OCI-M1 (cell line): ENCODE data around the gene WDR82.
A peak's percentile ranks its signal among the peaks of the same experiment; 100 is the strongest.
"Not testable (repeated sequence)": the region's sequence is repeated elsewhere in the genome, so short reads cannot be mapped to it uniquely, and the experiment has no call there.

Experiments
- DNase-seq: peaks from one replicate; lab custom pipeline; 2025; lab: John Stamatoyannopoulos, UW

Gene WDR82

DNA sequence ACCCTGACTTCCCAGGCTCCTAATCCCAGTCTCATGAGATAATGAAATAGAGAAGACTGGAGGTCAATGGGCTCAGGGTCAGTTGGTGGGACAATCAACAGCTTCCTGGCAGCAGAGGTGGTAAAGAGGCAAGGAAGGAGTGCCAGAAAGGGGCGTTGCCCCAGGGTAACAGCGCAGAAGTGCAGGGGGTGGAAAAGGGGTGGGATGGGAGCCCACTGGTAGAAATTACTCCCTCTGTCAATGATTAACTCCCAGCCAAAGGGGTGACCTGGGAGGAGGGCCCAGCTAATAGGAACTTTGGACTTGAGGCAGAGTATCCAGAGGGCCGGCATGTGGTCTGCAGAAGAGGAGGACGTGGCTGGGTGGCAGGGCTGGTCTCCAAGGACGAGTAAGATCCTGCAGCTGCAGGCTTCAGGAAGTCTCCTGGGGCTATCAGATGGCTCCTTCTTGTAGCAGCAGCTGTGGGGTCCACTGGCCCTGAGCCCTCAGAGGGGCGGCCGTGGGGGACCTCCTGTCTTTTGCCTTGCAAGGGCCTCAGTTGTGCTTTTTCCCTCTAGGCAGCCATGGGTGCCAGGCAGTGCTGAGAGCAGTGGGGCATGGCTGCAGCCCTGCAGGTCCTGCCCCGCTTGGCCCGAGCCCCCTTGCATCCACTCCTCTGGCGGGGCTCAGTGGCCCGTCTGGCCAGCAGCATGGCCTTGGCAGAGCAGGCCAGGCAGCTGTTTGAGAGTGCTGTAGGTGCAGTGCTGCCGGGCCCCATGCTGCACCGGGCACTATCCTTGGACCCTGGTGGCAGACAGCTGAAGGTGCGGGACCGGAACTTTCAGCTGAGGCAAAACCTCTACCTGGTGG lies 11.5 kb upstream of the WDR82 start:
- no peak for DNase-seq

DNA sequence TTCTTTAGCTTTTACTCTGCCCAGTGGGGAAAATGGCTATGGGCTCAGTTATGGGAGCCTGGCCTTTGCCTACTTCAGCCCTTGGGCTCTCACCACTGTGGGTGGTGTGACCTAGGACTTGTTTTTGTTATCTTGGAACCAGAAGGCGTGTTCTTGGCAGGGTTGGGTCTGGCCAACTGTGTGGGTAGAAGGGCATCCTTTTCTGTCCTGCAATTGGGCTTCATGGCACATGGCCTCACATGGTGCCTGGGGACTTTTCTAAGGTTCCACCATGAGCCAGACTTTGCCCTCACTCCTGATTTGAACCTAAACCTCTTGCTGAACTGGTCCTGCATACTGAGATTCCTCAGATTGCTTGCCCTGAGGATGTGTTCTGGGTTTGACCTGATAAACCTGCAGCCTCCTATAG lies 10.9 kb upstream of the WDR82 start:
- DNase-seq = no peak

DNA sequence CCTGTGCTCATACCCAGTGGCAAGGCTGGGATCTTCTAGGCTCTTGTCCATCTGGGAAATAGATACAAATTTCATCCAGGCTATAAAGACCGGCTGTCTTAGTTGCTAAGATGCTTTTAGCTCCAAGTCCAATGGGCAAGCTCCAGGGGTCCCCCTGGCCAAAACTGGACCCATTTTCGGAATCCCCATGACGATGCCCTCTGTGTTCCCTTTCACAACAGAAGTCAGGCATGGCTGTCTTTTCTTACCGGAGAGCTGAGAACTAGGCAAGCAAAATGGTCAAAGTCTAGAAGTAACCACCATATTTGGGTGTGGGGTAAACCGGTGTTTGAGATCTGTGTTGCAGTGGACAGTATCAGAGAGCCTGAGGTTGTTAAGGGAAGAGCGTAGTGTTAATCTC lies 10.2 kb upstream of the WDR82 start:
- no peak for DNase-seq

DNA sequence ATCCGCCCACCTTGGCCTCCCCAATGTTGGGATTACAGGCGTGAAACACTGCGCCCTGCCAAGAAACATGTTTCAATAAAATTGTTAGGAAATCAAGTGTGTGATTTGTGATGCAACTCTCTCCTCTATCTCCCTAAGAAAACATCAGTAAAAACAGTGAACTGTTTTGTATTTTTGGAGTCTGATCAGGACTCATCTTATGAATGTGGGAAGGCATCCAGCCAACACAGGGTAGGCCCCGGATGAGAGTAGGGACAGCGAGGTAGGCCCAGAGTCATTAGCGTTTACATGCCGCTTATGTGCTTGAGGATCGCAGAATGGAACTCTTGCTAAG lies 8.3 kb upstream of the WDR82 start:
- DNase-seq = no peak

DNA sequence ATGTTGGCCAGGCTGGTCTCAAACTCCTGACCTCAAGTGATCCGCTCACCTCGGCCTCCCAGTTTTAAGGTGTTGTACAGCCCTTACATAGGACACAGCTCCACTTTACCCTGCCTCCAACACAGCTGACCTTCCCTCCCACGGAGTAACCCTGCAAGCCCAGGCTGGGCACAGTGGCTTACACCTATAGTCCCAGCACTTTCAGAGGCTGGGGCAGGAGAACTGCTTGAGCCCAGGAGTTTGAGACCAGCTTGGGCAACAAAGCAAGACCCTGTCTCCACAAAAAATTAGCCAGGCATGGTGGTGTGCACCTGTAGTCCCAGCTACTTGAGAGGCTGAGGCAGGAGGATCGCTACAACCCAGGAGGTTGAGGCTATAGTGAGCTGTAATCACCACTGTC lies 5.6 kb upstream of the WDR82 start:
- not testable (repeated sequence) for DNase-seq

DNA sequence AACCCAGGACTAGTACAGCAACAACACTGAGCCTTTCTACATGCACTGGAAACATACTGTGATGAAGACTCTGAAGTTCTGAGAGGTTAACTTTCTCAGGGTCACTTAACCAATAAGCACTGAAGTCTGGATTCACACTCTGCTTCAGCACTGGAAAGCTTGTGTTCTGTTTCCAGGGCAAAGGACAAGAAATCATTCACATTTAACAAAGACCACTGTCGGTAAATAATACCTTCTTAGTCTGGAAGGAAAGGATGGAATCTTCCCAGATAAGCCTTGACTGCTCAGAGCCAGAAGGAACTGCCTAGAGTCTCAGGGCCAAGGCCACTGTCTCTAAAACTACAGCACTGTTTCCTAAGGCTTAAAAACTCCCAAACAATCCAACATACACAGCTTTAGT lies 4.9 kb upstream of the WDR82 start:
- DNase-seq = no peak

DNA sequence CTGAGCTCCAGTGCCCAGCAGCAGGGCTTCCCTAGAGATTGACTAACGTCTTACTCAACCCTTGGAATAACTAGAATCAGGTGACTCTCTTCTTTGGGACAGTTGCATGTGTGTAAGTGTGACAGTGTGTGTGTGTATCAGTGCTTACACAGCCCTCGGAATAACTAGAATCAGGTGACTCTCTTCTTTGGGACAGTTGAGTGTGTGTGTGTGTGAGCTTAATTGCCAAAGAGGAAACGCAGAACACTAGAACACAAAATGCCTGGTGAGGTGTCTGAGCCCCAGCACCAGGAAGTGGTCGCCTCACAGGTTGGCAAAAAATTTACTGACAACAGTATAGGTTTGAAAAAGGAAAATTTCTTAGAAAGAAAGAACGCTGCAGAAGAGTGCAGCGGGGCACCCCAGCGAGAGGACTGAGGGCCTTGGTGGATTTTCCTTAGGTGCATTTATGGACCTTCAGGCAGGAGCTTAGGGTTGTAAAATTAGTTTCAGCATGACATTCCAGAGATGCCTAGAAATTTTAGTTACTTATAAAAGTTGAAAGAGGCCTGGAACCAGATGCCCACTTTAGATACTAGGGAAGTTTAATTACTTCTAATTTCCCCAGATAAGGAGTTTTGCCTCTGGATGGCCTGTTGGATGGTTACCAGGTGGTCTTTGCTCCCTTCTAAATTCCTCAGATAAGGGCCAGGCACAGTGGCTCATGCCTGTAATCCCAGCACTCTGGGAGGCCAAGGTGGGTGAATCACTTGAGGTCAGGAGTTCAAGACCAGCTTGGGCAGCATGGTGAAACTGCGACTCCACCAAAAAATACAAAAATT lies 3.7 kb upstream of the WDR82 start:
- no peak for DNase-seq

DNA sequence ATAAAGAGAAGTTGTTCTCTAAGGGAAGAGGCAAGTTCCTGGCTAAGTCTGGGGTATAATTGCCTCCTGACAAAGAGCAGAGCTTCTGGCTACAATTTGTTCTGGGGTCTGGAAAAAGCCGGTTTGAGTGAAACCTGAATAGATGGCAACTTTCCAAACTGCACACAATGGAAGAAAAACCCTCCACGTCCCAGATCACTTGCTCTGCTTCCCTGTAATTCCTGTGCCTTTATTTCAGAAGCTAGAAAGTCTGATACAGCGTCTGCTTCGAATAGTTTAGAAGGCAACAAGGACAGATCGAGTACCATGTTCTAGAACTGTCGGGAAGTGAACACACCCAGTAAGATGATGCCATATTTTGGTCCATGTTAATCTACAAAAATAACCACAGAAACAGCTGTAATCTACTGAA lies 1.6 kb upstream of the WDR82 start:
- peak; percentile 61 for DNase-seq

DNA sequence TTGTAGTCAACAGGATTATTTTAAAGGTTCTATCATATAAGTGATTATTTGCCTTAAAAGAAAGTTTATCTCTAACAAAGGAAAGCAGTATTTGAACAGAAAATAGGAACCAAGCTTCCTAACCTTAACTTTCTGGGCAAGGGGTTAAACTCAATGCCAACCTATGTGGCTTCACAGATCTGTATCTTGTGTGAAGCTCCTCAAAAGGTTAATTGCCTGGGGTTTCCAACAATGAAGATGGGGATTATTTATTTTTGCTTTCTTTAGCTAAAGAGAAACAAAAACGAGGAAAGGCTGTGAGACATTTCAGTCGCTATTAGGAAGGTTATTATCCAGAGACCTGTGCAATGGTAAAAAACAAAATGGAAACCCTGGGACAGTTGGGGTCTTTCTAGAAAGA lies 1.1 kb upstream of the WDR82 start:
- DNase-seq = peak; percentile 44

DNA sequence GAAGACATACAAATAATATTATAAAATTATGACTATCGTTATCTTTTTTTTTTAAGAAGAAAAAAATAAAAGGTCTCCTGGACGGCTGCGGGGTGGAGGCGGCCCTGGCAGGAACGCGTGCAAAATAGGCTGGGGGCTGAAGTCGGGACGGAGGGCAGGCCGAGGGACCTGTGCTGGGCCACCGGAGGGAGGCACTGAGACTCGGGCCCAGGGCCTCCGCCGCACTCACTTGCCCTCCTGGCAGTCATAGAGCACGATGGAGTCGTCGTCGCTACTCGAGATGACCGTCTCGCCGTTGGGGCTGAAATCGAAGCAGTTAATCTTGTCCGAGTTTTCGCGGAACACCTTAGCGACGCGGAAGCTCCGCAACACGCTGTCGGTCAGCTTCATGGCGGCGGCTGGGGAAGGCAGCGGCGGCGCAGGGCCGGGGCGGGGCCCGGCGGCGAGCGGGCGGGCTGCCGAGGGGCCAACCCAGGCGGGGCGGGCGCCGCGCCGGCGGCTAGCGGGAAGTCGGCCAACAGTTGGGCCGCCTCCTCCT lies 408 bp downstream of the WDR82 start:
- peak; percentile 79 for DNase-seq

DNA sequence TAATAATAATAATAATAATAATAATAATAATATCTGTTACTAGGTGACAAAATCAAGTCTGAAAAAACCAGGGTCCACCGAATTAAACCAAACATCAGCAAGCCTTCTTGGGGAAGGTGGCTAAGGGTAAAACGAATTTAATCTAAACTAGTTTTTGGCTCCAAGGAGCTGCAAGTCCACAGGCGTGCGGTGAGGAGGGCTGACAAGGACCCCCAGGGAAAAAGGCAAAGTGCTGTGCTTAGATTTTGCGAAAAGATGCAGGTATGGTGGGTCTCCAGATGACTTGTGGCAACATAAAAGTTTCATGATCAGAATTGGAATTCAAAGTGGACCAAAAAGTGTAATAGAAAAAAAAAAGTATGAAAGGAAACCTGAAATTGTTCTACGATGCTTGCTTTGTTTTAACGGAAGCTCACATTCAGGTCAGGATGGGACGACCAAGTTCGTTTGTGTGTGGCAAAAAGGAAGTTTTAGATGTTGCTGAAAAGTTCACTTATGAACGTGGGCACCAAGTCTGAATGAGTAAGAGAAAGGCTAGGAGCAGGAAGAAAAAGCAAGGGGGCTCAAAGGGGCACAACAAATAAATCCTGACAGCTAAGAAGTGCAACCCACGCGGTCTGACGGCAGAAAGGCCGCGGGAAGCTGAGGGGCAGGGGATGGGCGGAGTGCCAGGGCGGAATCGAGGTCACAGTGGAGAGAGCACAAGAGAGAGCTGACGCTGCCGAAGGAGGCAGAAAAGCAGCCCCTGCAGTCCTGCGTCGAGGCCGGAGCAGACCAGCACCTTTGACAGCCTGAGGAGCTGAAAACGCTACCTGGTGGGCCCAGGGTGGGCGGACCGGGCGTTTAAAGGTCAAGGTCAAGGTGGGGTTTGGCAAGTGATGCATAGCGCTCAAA lies 1.1 kb downstream of the WDR82 start:
- DNase-seq = peak; percentile 70

DNA sequence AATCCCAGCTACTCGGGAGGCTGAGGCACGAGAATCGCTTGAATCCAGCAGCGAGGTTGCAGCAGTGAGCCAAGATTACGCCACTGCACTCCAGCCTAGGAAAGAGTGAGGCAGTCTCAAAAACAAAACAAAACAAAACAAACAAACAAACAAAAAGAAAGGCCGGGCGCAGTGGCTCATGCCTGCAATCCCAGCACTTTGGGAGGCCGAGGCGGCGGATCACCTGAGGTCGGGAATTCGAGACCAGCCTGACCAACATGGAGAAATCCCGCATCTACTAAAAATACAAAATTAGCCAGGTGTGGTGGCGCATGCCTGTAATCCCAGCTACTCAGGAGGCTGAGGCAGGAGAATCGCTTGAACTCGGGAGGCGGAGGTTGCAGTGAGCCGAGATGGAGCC lies 3.7 kb downstream of the WDR82 start:
- DNase-seq = not testable (repeated sequence)

DNA sequence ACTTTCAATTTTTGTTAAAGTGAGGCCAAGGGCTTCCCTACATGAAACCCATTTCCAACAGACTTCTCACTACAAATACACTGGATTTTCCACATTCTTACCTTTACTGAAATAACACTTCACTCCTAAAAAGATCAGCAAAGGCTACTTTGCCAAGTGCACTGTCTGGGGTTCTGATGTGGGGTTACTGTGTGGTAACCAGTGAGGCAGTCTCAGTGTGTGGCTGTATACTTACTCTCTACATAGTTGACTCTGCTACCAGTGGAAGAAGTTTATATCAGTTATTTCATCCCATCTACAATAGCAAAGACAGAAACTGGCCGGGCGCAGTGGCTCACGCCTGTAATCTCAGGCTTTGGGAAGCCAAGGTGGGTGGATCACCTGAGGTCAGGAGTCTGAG lies 5.6 kb downstream of the WDR82 start:
- no peak for DNase-seq

DNA sequence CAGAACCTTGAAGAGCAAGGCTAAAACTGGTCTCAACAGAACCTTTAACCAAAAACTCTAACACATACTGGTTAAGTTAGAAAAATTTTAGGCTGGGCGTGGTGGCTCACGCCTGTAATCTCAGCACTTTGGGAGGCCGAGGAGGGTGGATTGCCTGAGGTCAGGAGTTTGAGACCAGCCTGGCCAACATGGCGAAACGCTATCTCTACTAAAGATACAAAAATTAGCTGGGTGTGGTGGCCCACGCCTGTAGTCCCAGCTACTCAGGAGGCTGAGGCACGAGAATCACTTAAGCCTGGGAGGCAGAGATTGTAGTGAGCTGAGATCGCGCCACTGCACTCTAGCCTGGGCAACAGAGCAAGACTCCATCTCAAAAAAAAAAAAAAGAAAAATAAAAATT lies 6.3 kb downstream of the WDR82 start:
- DNase-seq = not testable (repeated sequence)

DNA sequence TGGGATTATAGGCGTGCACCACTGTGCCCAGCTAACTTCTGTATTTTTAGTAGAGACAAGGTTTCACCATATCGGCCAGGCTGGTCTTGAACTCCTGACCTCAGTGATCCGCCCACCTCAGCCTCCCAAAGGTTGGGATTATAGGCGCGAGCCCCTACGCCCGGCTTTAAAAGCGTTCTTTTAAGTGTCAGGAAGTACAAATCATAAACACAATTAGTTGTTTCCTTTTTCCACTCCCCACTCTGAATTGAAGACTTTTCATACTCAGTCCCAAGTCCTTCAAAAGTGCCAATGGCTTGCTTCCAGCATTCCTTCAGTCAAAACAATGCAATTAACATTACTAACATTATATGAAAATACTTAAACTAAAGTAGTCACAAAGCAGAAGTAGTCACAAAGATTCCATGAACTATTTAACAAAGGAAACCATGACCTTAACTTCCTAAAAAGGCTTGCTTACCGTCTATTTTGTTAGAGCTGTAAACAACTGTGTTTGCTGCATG lies 8.1 kb downstream of the WDR82 start:
- DNase-seq = no peak

DNA sequence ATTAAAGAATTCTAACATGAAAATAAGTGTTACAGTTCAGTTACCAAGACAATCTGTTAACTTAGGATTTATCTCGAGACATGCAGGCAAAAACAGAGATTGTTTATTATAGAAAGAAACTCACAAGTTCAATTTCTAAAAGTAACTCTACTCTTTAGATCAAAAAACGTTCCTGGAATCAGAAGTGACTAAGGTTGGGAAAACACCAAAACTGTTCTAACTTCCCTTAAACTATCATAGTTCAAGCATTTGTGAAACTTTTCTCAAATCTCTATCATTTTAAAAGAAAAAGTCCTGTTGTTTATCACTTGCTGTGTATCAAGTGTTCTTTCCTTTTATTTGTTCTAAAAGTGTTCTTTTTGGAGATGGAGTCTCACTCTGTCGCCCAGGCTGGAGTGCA lies 8.7 kb downstream of the WDR82 start:
- DNase-seq = no peak

DNA sequence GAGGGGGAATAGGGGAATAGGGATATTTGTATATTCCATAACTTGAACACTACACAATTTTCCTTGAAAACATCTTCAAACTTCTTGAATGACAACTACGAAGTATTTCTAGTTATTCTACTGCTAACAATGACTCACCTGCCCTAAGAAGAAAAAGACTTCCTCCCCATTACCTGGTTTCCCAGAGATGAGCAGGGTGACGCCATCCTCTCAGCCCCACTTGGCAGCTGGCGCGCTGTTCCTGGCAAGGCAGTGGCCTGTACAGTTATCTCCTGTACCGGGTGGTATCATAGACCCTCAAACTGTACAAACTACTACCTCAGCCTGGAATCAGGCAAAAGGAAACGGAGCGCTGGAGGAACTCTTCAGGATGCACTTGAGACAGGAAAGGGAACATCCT lies 10.4 kb downstream of the WDR82 start:
- DNase-seq = no peak

DNA sequence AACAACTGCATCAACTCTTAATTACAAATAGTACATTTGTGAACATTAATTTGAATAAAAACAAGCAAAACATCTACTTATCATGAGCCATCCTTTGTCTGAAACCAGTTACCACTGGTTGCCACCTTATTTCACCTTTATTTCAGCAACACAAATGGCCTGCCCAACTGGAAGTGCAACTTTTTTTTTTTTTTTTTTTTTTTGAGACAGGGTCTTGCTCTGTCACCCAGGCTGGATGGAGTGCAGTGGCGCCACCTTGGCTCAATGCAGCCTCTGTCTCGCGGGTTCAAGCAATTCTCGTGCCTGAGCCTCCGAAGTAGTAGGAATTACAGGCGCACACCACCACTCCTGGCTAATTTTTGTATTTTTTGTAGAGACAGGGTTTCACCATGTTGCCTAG lies 13.1 kb downstream of the WDR82 start:
- peak; percentile 14 for DNase-seq

DNA sequence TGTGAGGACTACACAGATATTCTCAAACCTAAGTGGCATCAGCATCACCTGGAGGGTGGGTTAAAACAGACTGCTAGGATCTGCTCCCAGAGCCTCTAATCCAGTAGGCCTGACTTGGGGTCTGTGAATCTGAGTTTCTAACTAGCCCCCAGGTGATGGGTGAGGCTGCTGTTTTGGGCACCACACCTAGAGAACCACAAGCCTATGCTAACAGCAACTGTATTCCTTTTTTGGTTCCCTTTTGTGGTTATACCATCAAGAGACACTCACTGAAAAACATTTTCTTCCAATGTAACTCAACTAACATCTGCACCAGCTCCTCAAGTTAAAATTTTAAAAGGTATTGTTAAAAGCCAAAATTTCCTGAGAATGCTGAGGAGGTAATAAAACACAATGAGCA lies 16.0 kb downstream of the WDR82 start:
- no peak for DNase-seq

DNA sequence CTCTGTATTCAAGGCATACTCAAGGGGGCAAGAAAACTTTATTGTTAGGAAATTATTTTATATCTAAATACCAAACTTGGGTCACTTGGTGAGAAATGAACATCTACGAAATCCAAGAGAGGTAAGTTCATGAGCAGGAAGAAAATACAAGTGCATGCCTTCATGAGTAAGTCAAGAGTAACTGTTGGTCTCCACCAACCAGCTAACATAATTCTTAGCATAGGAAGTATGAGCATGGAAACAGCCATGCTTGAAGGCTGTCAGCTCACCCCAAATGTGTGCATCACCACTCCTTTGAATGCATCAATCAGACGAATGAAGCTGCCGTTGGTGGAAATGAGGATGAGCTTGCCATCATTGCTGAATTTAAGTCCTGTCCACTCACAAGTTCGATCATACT lies 19.0 kb downstream of the WDR82 start:
- no peak for DNase-seq

DNA sequence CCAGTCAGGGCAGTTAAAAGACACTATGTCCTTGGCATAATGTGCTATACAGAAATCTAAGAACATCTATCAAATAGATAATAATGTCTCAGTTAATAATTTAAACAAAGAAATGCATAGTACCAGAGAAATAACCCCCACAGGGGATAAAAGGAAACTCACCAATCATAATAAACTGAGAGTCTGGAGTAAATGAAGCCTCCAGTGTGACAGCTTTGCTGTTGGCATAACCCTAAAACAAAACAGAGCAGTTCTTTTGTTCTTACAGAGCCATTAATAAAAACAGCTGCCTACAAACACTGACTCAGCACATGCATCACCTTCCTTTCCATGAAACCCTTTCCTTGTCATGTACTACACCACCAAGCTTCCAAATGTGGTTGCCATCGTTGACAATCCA lies 19.4 kb downstream of the WDR82 start:
- DNase-seq = no peak

DNA sequence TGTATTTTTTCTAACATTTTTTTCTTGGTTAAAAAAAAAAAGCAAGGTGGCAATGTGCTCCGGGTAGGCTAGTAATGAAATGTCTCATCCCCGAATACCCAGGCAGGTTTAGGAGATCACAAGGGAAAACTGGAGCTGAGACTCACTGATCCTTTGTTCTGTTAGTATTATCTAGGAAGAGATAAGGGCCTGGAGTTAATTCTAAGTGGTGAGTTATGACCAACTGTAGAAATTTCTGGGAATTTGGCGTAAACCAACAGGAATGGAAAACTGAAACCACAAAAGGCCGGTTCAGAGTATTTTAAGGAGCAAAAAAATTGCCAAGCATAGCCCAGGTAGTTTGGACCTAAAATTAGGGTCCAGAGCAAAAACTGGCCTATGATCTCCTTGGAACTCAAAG lies 20.5 kb downstream of the WDR82 start:
- DNase-seq = peak; percentile 38
